ENCODE data around the gene PPM1E.

DNA sequence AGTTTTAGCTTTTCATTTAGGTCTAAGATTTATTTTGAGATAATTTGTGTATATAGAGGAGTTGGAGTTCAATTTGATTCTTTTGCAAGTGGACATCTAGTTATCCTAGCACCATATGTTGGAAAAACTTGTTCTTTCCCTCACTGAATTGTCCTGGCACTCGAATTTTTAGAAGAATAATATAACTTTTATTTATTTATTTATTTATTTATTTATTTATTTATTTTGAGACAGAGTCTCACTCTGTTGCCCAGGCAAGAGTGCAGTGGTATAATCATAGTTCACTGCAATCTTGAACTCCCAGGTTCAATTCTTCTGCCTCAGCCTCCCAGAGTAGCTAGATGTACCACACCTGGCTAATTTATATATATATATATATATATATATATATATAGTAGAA, 29.4 kb downstream of the PPM1E start:
- TF ChIP-seq CSDC2 (CRISPR knock-in tag; IDR thresholded peaks at IDR 0.05) (no peak), ZFP30 (CRISPR knock-in tag; IDR thresholded peaks at IDR 0.05) (no peak)
- TF ChIP-seq, protein P1, sequence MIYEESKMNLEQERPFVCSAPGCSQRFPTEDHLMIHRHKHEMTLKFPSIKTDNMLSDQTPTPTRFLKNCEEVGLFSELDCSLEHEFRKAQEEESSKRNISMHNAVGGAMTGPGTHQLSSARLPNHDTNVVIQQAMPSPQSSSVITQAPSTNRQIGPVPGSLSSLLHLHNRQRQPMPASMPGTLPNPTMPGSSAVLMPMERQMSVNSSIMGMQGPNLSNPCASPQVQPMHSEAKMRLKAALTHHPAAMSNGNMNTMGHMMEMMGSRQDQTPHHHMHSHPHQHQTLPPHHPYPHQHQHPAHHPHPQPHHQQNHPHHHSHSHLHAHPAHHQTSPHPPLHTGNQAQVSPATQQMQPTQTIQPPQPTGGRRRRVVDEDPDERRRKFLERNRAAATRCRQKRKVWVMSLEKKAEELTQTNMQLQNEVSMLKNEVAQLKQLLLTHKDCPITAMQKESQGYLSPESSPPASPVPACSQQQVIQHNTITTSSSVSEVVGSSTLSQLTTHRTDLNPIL (CRISPR knock-in tag; IDR thresholded peaks at IDR 0.05; ENCODE audit: low read depth) = no peak
